Thyroid gland (tissue), 4 donors: ENCODE results near the gene MDK. TPM values are rescaled to one million over a fixed set of nuclear protein-coding genes. Genes with fewer than 3 reads are reported as not detected.

ENCODE experiments used
- DNase-seq, 2 donors: peaks; one replicate each; pipeline ENCODE4 v3.0.0-alpha.2; 2019
- H3K27ac ChIP-seq, 3 donors: fragments of 200-600 bp; sonication (generic); 1 replicate in 2 of 3; 2 replicates in 1 of 3; pipeline ENCODE4 v1.5.1; 2016 to 2019; ENCODE audit warnings: mild to moderate bottlenecking in 1 of 3, moderate library complexity in 1 of 3
- H3K27me3 ChIP-seq: fragments of 200-600 bp; sonication (generic); one replicate; pipeline ENCODE4 v1.5.1; 2019
- H3K36me3 ChIP-seq, 2 donors: fragments of 200-600 bp; sonication (generic); one replicate each; pipeline ENCODE4 v1.5.1; 2016 to 2019
- H3K4me1 ChIP-seq, 2 donors: fragments of 200-600 bp; sonication (generic); one replicate each; pipeline ENCODE4 v1.5.1; 2017 to 2019
- H3K4me3 ChIP-seq, 3 donors: fragments of 200-600 bp; sonication (generic); replicated peaks in 1 of 3; 1 replicate in 2 of 3; 2 replicates in 1 of 3; pipeline ENCODE4 v1.5.1; 2016; ENCODE audit warnings: mild to moderate bottlenecking in 1 of 3
- H3K9me3 ChIP-seq: fragments of 200-600 bp; sonication (generic); one replicate; pipeline ENCODE4 v1.5.1; 2017
- POLR2A ChIP-seq, 2 donors: fragments of 450-650 bp; IDR thresholded peaks; one replicate each; pipeline ENCODE4 v1.6.1; 2017; ENCODE audit warnings: antibody characterized with exemption in 2 of 2, mild to moderate bottlenecking in 2 of 2, moderate library complexity in 1 of 2
- WGBS, 2 donors: methylation state at CpG; one replicate each; pipeline ENCODE4 v1.1.5; 2017; 5-methylcytosine and 5-hydroxymethylcytosine counted together
- intact Hi-C: fragments of 100-400 bp; cut with DNase I; formaldehyde crosslinking; loops from one replicate; pipeline ENCODE4 v1.15.1; 2023
- microRNA-seq: library from miRNA; unstranded; fragments of <30 nt; microRNA quantifications from one replicate; pipeline ENCODE4, GENCODE V29; 2016
- small RNA-seq: library from RNA; depleted of rRNA; stranded (forward); fragments of <200 nt; gene quantifications from one replicate; pipeline ENCODE3, GENCODE V24; 2016
- total RNA-seq, 4 donors: library from RNA; depleted of rRNA; stranded (reverse); fragments of >200 nt; gene quantifications; one replicate each; pipeline ENCODE4 v1.2.3, GENCODE V29; 2016
- TF ChIP-seq, protein P1 (sequence below), 6 experiments: fragments of 200-600 bp in 3 of 6; fragments of 450-650 bp in 3 of 6; sonication (generic) in 3 of 6; IDR thresholded peaks; one replicate each; pipeline ENCODE4 v1.5.1; 2016 to 2019; ENCODE audit warnings: antibody characterized with exemption in 6 of 6, mild to moderate bottlenecking in 2 of 6, inconsistent platforms in 1 of 6, moderate library complexity in 1 of 6

The MDK gene
- total RNA-seq, 4 donors from 2014 or later: 3.3 to 24.3 (median 16.7) TPM

DNA sequence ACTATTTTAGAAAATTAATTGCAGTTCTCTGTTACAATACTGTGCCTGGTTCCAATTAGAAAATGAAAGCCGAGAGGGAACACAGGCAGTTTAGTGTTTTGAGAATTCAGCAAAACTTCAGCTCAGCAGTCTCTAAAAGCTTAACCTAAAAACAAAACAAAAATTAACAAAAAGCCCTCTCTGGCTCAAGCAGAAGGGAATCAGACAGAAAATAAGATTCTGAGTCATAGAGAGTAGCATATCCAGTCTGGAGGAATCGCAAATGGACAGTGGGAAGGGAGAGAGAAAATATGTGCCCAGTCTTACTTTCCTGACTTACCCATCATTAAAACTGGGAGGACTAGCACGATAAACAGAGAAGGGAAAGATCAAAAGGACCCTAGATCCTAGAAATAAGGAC, 48.2 kb downstream of the MDK start:
- Histone ChIP-seq H3K27me3 (no peaks in the 10 kb centered on the region), H3K36me3 (peaks cover 15 to 18% of the 10 kb centered on the region in 2 donors), H3K4me3 (no peak overlapping the region), H3K27ac (no peak overlapping the region), H3K4me1 (no peaks in the 10 kb centered on the region), H3K9me3 (no peaks in the 10 kb centered on the region)
- DNase-seq: no peak
- intact Hi-C loops: no loop called here
- WGBS, 2 donors: 75 to 81% methylated on average over 3 of the region's 3 CpGs
- TF ChIP-seq POLR2A (IDR thresholded peaks at IDR 0.05): no peak
- TF ChIP-seq, protein P1, sequence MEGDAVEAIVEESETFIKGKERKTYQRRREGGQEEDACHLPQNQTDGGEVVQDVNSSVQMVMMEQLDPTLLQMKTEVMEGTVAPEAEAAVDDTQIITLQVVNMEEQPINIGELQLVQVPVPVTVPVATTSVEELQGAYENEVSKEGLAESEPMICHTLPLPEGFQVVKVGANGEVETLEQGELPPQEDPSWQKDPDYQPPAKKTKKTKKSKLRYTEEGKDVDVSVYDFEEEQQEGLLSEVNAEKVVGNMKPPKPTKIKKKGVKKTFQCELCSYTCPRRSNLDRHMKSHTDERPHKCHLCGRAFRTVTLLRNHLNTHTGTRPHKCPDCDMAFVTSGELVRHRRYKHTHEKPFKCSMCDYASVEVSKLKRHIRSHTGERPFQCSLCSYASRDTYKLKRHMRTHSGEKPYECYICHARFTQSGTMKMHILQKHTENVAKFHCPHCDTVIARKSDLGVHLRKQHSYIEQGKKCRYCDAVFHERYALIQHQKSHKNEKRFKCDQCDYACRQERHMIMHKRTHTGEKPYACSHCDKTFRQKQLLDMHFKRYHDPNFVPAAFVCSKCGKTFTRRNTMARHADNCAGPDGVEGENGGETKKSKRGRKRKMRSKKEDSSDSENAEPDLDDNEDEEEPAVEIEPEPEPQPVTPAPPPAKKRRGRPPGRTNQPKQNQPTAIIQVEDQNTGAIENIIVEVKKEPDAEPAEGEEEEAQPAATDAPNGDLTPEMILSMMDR (IDR thresholded peaks at IDR 0.05): no peak

DNA sequence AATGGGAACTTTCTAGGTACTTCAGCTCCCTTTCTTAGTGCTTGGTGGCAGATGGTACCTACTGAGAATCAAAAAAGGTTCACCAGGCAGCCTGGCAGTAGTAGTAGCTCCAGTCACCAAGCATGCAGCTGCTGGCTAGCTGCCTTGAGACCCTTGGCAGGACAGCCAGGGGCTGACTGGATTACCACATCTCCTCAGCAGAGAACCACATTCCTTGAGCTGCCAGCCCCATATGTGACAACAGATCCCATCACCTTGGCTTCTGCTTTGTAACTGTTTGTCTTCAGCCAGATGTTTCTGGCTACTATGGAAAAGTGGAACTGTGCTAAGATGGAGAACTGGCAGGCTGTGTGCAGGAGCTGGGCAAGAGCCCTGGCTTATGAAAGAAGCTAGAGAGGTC, 49.7 kb downstream of the MDK start:
- Histone ChIP-seq H3K4me3 (no peak overlapping the region), H3K9me3 (no peaks in the 10 kb centered on the region), H3K4me1 (peaks cover 0 to 7% of the 10 kb centered on the region in 2 donors), H3K36me3 (peaks cover 17 to 18% of the 10 kb centered on the region in 2 donors), H3K27ac (no peak overlapping the region), H3K27me3 (no peaks in the 10 kb centered on the region)
- TF ChIP-seq, protein P1 (IDR thresholded peaks at IDR 0.05): no peak
- TF ChIP-seq POLR2A (IDR thresholded peaks at IDR 0.05): no peak
- DNase-seq: no peak
- intact Hi-C loops: no loop called here

Small RNAs within 50 kb of the gene (microRNA-seq; reads per million reads assigned to microRNA genes)
- not detected for gene MIR4688

Small RNAs within 50 kb of the gene (small RNA-seq; reads per million reads assigned to genes)
- not detected for gene MIR4688

Other genes starting within 250 kb of the MDK start
- 1 to 10 TPM in 3 of 4 donors, under 1 TPM in 1; 0.88 to 3.1 (median 2.1) TPM for gene CREB3L1, start 104.0 kb upstream of the MDK start, total RNA-seq
- 10 to 100 TPM; 29.7 to 53.5 (median 41.8) TPM for gene DGKZ, start 34.2 kb upstream of the MDK start, total RNA-seq
- gene CHRM4, start 10.1 kb downstream of the MDK start, total RNA-seq: under 1 TPM in 1 of 4 donors, not detected in 3; 0.22 TPM
- 10 to 100 TPM; 36.0 to 59.2 (median 51.9) TPM for gene AMBRA1, start 212.4 kb downstream of the MDK start, total RNA-seq
- 1 to 10 TPM; 1.3 to 6.2 (median 3.5) TPM for gene HARBI1, start 235.6 kb downstream of the MDK start, total RNA-seq
- gene ATG13, start 235.9 kb downstream of the MDK start, total RNA-seq: 100 to 1,000 TPM in 3 of 4 donors, 10 to 100 TPM in 1; 85.7 to 148 (median 113) TPM